ENCODE results near the gene CTDP1.

The CTDP1 gene

GRCh38 chr18:79740521-79741361, 61.1 kb downstream of the CTDP1 start:
- H3K27ac ChIP-seq (ENCODE audit: low read length): no peak overlapping the region
- H3K4me2 ChIP-seq (ENCODE audit: low read depth, low read length): no peak overlapping the region
- H3K9me3 ChIP-seq (replicated peaks; ENCODE audit: insufficient read depth, low read length): no peaks in the 10 kb centered on the region
- H3K9ac ChIP-seq (ENCODE audit: low read length): no peak overlapping the region
- TF ChIP-seq CTCF (IDR thresholded peaks at IDR 0.05; ENCODE audit: low read length) (no peak), EZH2phosphoT487 (IDR thresholded peaks at IDR 0.05; ENCODE audit: low read length) (no peak), EZH2 (optimal IDR thresholded peaks at IDR 0.05; ENCODE audit: low read depth, low read length) (no peak)
- no peak overlapping the region for H2AFZ ChIP-seq (ENCODE audit: low read length)
- H3K9me2 ChIP-seq (replicated peaks; ENCODE audit: insufficient read depth, low read length): no peaks in the 10 kb centered on the region
- no peak for DNase-seq
- H3K4me3 ChIP-seq (ENCODE audit: low read length): no peak overlapping the region
- peaks cover 15% of the 10 kb centered on the region for H3K36me3 ChIP-seq (replicated peaks; ENCODE audit: insufficient read depth, low read length)
- H4K20me1 ChIP-seq (ENCODE audit: insufficient read depth, low read length): no peaks in the 10 kb centered on the region
- H3K4me1 ChIP-seq (ENCODE audit: low read length): no peaks in the 10 kb centered on the region
- H3F3A ChIP-seq (ENCODE audit: insufficient read depth, low read length): no peaks in the 10 kb centered on the region
- no peaks in the 10 kb centered on the region for H3K79me2 ChIP-seq (ENCODE audit: low read length)
- no peaks in the 10 kb centered on the region for H3K27me3 ChIP-seq (replicated peaks; ENCODE audit: insufficient read depth, low read length)

GRCh38 chr18:79741362-79741700, 61.7 kb downstream of the CTDP1 start:
- H3K4me3 ChIP-seq (ENCODE audit: low read length): no peak overlapping the region

GRCh38 chr18:79742076-79742475, 62.5 kb downstream of the CTDP1 start:
- Histone ChIP-seq H2AFZ (ENCODE audit: low read length) (no peak overlapping the region), H3F3A (ENCODE audit: insufficient read depth, low read length) (no peaks in the 10 kb centered on the region), H3K4me2 (ENCODE audit: low read depth, low read length) (no peak overlapping the region), H3K4me3 (ENCODE audit: low read length) (no peak overlapping the region), H3K4me1 (ENCODE audit: low read length) (no peaks in the 10 kb centered on the region), H3K36me3 (replicated peaks; ENCODE audit: insufficient read depth, low read length) (peaks cover 15% of the 10 kb centered on the region), H3K9me3 (replicated peaks; ENCODE audit: insufficient read depth, low read length) (no peaks in the 10 kb centered on the region), H3K9ac (ENCODE audit: low read length) (no peak overlapping the region), H3K27ac (ENCODE audit: low read length) (no peak overlapping the region), H3K79me2 (ENCODE audit: low read length) (no peaks in the 10 kb centered on the region), H4K20me1 (ENCODE audit: insufficient read depth, low read length) (no peaks in the 10 kb centered on the region), H3K9me2 (replicated peaks; ENCODE audit: insufficient read depth, low read length) (no peaks in the 10 kb centered on the region), H3K27me3 (replicated peaks; ENCODE audit: insufficient read depth, low read length) (no peaks in the 10 kb centered on the region)
- no peak for TF ChIP-seq EZH2phosphoT487 (IDR thresholded peaks at IDR 0.05; ENCODE audit: low read length)
- TF ChIP-seq EZH2 (optimal IDR thresholded peaks at IDR 0.05; ENCODE audit: low read depth, low read length): no peak
- no peak for TF ChIP-seq CTCF (IDR thresholded peaks at IDR 0.05; ENCODE audit: low read length)
- DNase-seq: no peak

More at GRCh38 chr18:79741362-79741700, 61.7 kb downstream of the CTDP1 start:
- no peak overlapping the region for H2AFZ ChIP-seq (ENCODE audit: low read length)
- no peaks in the 10 kb centered on the region for H4K20me1 ChIP-seq (ENCODE audit: insufficient read depth, low read length)
- no peaks in the 10 kb centered on the region for H3F3A ChIP-seq (ENCODE audit: insufficient read depth, low read length)
- H3K9me2 ChIP-seq (replicated peaks; ENCODE audit: insufficient read depth, low read length): no peaks in the 10 kb centered on the region
- TF ChIP-seq EZH2 (optimal IDR thresholded peaks at IDR 0.05; ENCODE audit: low read depth, low read length) (no peak), EZH2phosphoT487 (IDR thresholded peaks at IDR 0.05; ENCODE audit: low read length) (no peak), CTCF (IDR thresholded peaks at IDR 0.05; ENCODE audit: low read length) (no peak)
- H3K9ac ChIP-seq (ENCODE audit: low read length): no peak overlapping the region
- no peaks in the 10 kb centered on the region for H3K4me1 ChIP-seq (ENCODE audit: low read length)
- no peak overlapping the region for H3K27ac ChIP-seq (ENCODE audit: low read length)
- DNase-seq: no peak
- H3K36me3 ChIP-seq (replicated peaks; ENCODE audit: insufficient read depth, low read length): peaks cover 15% of the 10 kb centered on the region
- H3K9me3 ChIP-seq (replicated peaks; ENCODE audit: insufficient read depth, low read length): no peaks in the 10 kb centered on the region
- no peaks in the 10 kb centered on the region for H3K79me2 ChIP-seq (ENCODE audit: low read length)
- H3K4me2 ChIP-seq (ENCODE audit: low read depth, low read length): no peak overlapping the region
- no peaks in the 10 kb centered on the region for H3K27me3 ChIP-seq (replicated peaks; ENCODE audit: insufficient read depth, low read length)

Data from MM.1S (cell line).